ENCODE data around the gene CLDN2. TPM values are rescaled to one million over a fixed set of nuclear protein-coding genes. Genes with fewer than 3 reads are reported as not detected.

CLDN2 gene
- total RNA-seq, 1 donor from 2014 or later, result not detected

Other genes with a start within 250 kb of the CLDN2 start
- gene RNF128, start 193.7 kb upstream of the CLDN2 start, total RNA-seq, result not detected in 2 replicates
- gene TBC1D8B, start 117.7 kb upstream of the CLDN2 start, total RNA-seq, result 0.26 and 0.32 TPM in 2 replicates
- not detected in 2 replicates for gene RIPPLY1, start 17.1 kb upstream of the CLDN2 start, total RNA-seq
- 4.7 and 6.2 TPM in 2 replicates for gene MORC4, start 79.8 kb downstream of the CLDN2 start, total RNA-seq
- 15.5 and 16.6 TPM in 2 replicates for gene RBM41, start 198.4 kb downstream of the CLDN2 start, total RNA-seq

All from activated T-helper 1 cell treated with anti-CD3 and anti-CD28 coated beads, Interleukin-12 subunit alpha, Interleukin-12 subunit beta, Interleukin-2, Interleukin-4 antibody, amounts not matched to agents 30 ng/mL and 10 ng/mL and 1 ng/mL, durations not matched to agents 14 hours and 24 hours and 36 hours (primary cell).